ENCODE measurements around the gene KIAA0040.

Gene KIAA0040

DNA sequence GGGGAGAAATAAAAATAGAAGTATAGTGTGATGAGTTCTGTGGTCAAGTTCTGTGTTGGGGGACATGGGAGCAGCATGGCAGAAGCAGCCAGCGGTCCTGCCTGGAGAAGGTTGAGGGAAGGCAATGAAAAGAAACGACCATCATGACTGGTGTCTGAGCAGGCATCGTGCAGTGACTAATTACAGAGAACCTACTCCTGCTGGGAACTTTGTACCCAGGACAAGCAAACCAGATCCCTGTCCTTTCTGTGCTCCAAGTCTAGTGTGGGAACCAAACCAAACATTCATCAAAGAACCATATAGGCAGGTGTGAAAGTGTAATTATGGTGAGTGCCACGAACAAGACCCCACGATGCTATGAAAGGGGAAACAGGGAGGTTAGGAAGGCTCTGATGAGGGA is 25.8 kb downstream of the KIAA0040 start:
- Histone ChIP-seq H3K9me3 (no peaks in the 10 kb centered on the region), H3K4me1 (no peaks in the 10 kb centered on the region), H3K27ac (no peak overlapping the region), H3K27me3 (no peaks in the 10 kb centered on the region), H3K4me3 (no peak overlapping the region), H3K36me3 (peaks cover 22 to 59% (median 39%) of the 10 kb centered on the region in 3 donors)
- DNase-seq = no peak
- intact Hi-C loops (cut with DNase I; ENCODE audit: low total_unique reads) = no loop called here
- TF ChIP-seq, protein P1, sequence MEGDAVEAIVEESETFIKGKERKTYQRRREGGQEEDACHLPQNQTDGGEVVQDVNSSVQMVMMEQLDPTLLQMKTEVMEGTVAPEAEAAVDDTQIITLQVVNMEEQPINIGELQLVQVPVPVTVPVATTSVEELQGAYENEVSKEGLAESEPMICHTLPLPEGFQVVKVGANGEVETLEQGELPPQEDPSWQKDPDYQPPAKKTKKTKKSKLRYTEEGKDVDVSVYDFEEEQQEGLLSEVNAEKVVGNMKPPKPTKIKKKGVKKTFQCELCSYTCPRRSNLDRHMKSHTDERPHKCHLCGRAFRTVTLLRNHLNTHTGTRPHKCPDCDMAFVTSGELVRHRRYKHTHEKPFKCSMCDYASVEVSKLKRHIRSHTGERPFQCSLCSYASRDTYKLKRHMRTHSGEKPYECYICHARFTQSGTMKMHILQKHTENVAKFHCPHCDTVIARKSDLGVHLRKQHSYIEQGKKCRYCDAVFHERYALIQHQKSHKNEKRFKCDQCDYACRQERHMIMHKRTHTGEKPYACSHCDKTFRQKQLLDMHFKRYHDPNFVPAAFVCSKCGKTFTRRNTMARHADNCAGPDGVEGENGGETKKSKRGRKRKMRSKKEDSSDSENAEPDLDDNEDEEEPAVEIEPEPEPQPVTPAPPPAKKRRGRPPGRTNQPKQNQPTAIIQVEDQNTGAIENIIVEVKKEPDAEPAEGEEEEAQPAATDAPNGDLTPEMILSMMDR (IDR thresholded peaks at IDR 0.05) = no peak

DNA sequence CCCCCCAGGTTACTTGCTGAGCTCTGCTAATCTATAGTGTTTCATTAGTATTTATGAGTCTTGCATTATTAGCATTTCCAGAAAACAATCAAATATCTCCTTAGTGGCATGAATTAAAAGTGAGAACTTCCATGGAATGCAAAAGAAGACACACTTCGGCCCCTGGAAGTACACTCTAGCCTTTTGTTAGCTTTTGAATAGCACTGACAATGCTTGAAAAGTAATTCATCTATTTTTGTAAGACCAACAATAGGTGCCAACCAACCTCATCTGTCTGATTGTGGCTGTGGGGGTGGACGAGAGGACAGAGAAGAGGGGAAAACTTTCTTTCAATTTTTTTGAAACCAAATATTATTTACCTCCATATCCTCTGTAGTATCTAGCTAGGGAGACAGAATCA is 27.8 kb downstream of the KIAA0040 start:
- Histone ChIP-seq H3K36me3 (peaks cover 29 to 70% (median 55%) of the 10 kb centered on the region in 3 donors), H3K4me3 (no peak overlapping the region), H3K4me1 (no peaks in the 10 kb centered on the region), H3K27me3 (no peaks in the 10 kb centered on the region), H3K27ac (no peak overlapping the region), H3K9me3 (no peaks in the 10 kb centered on the region)
- TF ChIP-seq, protein P1 (IDR thresholded peaks at IDR 0.05) = no peak
- intact Hi-C loops (cut with DNase I; ENCODE audit: low total_unique reads) = no loop called here
- DNase-seq = no peak

DNA sequence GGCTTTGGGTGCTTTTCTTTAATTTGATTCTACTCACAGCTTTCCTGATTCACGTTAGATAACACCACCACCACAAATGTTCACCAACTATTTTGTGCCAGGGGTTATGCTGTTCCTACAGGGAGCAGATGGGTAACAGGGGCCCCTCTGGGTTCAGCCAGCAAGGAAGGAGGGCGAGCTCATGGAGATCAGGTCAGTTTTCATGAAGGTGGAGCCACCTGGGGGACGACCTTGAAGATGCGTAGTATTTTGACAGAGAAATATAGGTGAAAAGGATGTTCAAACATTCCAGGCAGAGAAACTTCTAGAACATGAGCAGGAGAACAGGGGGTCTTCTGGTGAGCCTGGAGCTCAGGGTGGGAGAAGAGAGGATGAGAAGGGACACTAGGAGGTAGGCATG is 28.9 kb downstream of the KIAA0040 start:
- intact Hi-C loops (cut with DNase I; ENCODE audit: low total_unique reads) = no loop called here
- TF ChIP-seq, protein P1 (IDR thresholded peaks at IDR 0.05) = no peak
- Histone ChIP-seq H3K4me3 (no peak overlapping the region), H3K9me3 (no peaks in the 10 kb centered on the region), H3K27me3 (no peaks in the 10 kb centered on the region), H3K4me1 (no peaks in the 10 kb centered on the region), H3K27ac (no peak overlapping the region), H3K36me3 (peaks cover 40 to 78% (median 54%) of the 10 kb centered on the region in 3 donors)
- no peak for DNase-seq

DNA sequence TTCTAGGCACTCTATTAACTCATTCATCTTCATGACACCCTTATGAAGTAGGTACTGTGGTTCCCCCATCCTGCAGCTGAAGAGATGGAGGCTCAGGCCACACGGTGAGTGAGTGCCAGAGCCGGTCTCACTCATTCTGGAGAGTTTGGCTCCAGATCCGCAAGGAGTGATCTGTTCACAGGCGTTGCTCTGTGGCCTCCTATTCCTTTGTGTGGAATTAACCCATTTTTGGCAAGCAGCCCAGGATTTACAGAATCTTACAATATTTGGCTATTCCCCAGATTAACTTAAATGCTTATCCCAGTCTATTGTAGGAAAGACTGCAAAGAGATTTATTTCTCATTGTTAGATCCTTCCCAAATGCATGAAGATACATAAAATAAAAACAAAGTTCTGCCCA is 29.6 kb downstream of the KIAA0040 start:
- intact Hi-C loops (cut with DNase I; ENCODE audit: low total_unique reads) = no loop called here
- Histone ChIP-seq H3K9me3 (no peaks in the 10 kb centered on the region), H3K4me1 (no peaks in the 10 kb centered on the region), H3K36me3 (peaks cover 40 to 79% (median 51%) of the 10 kb centered on the region in 3 donors), H3K27ac (no peak overlapping the region), H3K4me3 (no peak overlapping the region), H3K27me3 (no peaks in the 10 kb centered on the region)
- TF ChIP-seq, protein P1 (IDR thresholded peaks at IDR 0.05) = no peak
- no peak for DNase-seq

DNA sequence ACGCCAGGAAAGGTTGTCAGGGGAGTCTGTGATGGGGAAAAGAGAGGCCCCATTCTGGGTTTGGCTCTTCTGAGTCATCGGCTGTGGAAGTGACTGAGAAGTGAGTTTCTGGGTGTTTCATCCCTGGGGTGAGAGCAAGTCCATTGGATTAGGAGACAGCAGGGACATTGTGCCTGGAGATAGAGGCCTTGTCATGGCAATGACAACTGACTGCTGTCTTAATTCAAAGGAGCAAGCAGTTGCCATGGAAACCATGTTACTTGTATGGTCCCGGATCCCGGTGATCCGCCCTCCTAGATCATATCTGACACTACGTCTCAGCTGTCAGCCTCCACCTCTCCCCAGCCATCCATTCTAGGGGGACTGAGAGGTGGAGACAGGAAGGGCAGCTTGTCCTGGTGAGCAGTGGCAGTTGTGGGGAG is 34.4 kb downstream of the KIAA0040 start:
- Histone ChIP-seq H3K9me3 (no peaks in the 10 kb centered on the region), H3K27ac (no peak overlapping the region), H3K4me1 (no peaks in the 10 kb centered on the region), H3K4me3 (no peak overlapping the region), H3K27me3 (peaks cover 0 to 6% of the 10 kb centered on the region in 2 donors), H3K36me3 (peaks cover 17 to 40% (median 24%) of the 10 kb centered on the region in 3 donors)
- DNase-seq = no peak
- intact Hi-C loops (cut with DNase I; ENCODE audit: low total_unique reads) = loop anchor here (10.0 kb wide), 1 partner anchor 67 kb away; no protein-coding TSS in a partner anchor
- TF ChIP-seq, protein P1 (IDR thresholded peaks at IDR 0.05) = no peak

DNA sequence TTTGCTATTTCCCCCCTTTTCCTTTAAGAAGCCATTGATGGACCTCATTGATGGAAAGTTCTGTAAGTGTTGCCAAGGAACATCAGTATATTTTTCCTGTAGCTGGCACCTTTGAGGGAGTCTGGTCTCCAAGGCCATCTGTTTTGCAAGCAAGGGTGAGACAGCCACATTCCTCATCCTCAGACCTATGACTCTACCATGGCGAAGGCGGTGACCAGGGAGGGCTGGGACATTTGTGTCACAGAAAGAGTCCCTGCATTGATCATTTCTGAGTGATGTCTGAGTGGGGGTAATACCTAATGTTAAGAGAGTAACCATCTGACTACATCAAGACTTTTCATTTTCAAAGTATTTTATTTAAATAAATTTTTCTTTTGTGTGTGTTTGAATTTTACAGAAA is 35.4 kb downstream of the KIAA0040 start:
- intact Hi-C loops (cut with DNase I; ENCODE audit: low total_unique reads) = loop anchor here (10.0 kb wide), 1 partner anchor 68 kb away; no protein-coding TSS in a partner anchor
- H3K36me3 ChIP-seq = peaks cover 16 to 30% (median 19%) of the 10 kb centered on the region in 3 donors
- no peaks in the 10 kb centered on the region for H3K9me3 ChIP-seq
- TF ChIP-seq, protein P1 (IDR thresholded peaks at IDR 0.05) = no peak
- H3K27ac ChIP-seq = no peak overlapping the region
- no peak overlapping the region for H3K4me3 ChIP-seq
- H3K4me1 ChIP-seq = no peaks in the 10 kb centered on the region
- peaks cover 0 to 6% of the 10 kb centered on the region in 2 donors for H3K27me3 ChIP-seq
- no peak for DNase-seq

All from tibial artery (tissue), 4 donors.